Fibroblast of mammary gland (primary cell): ENCODE results near the gene ZNF76.
A peak's percentile ranks its signal among the peaks of the same experiment; 100 is the strongest.

ENCODE experiments used
- DNase-seq: peaks from one replicate; pipeline ENCODE4 v3.0.0-alpha.2; 2010; ENCODE audit warnings: low read depth
- H3K4me3 ChIP-seq: 2 replicates; pipeline ENCODE4 v1.5.1; 2011; ENCODE audit warnings: low read depth, mild to moderate bottlenecking, low read length, moderate library complexity; ENCODE audit not compliant: control insufficient read depth
- TF ChIP-seq, protein P1 (sequence below): conservative IDR thresholded peaks from 2 replicates; pipeline ENCODE4 v1.5.1; 2011; ENCODE audit warnings: low read depth, low read length, inconsistent platforms; ENCODE audit not compliant: control insufficient read depth, insufficient read depth

ZNF76 gene

DNA sequence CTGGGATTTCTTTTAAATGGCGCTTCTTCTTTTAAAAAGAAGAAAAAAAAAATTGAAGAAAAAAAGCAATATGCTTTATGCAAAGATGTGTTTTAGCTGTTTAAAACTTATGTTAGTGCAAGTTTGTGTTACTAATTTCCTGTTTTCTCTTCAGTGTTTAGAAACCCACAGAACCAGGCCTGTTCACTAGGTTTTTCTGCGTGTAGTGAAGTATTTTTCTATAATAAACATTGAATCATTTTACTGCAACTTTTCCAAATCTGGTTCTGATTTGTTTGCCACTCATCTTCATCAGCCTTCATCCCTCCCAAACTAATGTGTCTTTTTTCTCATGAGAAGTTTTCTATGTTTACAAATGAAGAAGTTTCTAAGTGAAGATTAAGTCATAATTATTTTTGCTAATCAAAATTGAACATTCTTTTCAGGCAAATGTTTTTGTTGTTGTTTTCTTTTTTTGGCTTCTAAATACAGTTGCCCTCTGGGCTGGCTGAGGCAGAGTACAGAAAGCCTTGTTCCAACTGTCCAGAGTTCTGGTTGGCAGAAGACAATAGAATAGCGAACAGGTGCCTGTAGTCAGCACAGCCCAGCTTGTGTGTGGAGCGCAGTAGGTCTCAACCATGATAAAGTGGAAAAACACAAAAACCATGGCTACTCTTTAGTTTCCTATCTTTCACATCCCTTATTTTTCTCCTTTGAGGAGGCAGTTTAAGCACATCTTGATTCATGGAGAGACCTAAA, 14.5 kb downstream of the ZNF76 start:
- TF ChIP-seq, protein P1, sequence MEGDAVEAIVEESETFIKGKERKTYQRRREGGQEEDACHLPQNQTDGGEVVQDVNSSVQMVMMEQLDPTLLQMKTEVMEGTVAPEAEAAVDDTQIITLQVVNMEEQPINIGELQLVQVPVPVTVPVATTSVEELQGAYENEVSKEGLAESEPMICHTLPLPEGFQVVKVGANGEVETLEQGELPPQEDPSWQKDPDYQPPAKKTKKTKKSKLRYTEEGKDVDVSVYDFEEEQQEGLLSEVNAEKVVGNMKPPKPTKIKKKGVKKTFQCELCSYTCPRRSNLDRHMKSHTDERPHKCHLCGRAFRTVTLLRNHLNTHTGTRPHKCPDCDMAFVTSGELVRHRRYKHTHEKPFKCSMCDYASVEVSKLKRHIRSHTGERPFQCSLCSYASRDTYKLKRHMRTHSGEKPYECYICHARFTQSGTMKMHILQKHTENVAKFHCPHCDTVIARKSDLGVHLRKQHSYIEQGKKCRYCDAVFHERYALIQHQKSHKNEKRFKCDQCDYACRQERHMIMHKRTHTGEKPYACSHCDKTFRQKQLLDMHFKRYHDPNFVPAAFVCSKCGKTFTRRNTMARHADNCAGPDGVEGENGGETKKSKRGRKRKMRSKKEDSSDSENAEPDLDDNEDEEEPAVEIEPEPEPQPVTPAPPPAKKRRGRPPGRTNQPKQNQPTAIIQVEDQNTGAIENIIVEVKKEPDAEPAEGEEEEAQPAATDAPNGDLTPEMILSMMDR, result no peak
- DNase-seq, result peak; percentile 45
- H3K4me3 ChIP-seq, result no peak overlapping the region

DNA sequence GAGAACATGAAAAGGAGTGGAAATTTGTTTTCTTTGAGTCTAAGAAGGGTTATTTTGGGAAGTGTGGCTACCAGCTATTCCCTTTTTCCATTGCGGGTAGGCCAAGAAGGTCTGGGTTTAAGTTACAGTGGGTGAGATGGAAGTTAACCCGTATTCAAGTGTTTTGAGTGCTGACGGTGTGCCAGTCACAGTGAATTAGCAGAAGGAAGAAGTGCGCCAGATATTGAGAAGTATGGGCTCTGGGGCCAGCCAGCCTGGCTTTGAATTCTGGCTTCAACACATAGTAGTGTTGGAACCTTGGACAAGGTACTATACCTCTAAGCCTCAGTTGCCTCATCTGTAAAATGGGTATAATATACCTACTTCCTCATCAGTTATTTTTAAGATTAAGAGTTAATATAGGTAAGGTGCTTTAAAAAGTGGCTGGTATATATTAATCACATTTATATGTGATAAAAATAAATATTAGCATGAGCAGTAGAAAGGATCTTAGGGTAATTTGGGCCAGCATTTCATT, 16.3 kb downstream of the ZNF76 start:
- no peak overlapping the region for H3K4me3 ChIP-seq
- DNase-seq, result no peak
- TF ChIP-seq, protein P1, result no peak

DNA sequence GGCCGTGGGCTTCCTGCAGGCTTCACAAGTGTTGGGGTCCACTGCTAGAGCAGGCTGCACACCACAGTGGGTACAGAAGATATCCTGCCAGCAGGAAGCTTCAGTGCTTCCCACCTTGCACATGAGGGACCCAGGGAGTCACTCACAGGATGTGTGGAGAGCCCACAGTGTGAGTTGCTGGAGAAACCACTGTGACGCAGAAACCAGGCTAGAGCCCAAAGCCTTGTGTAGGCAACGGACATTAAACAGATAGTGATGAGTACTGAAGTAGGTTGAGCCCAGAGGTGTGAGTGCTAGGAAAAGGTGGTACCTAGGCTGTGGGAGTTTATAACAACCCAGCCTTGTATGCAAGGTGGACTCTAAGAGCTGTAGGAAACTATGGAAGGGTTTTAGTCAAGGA, 19.2 kb downstream of the ZNF76 start:
- no peak for DNase-seq
- TF ChIP-seq, protein P1, result no peak
- H3K4me3 ChIP-seq, result no peak overlapping the region

DNA sequence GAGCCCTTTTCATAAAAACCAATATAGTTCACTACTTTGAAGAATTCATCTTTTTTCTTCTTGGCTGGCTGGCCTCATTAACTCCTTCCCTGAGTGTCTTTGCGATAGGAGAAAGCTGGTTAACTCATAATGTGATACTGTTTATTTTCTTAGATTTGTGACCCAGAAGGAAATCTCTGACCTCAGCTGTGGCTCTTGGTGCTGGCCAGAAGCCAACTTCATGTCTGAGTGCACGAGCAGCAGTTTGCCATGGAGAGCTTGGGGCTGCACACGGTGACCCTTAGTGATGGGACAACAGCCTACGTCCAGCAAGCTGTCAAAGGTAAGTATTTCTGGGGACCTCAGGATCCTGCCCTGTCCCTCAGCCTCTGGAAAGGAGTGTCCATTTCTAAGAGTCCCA, 21.4 kb downstream of the ZNF76 start:
- no peak for DNase-seq
- TF ChIP-seq, protein P1, result no peak
- no peak overlapping the region for H3K4me3 ChIP-seq

DNA sequence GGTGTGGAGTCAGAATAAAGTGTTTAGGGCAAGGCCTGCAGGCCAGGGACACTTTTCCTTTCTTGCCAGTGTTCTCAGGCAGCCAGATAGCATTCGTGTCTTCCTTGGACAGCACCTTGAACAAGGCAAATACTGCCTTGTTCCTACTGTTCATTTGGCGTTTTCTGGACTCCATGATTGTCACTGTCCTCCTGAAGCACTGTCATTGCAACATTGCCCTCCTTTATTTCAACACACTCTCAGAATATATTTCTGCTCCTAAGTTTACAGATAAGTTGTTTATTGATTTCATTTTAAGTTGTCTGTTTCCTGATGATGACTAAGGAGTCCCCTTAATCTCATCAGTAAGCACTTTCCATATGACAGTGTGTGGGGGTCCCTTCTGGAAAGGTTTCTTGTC, 22.9 kb downstream of the ZNF76 start:
- no peak for DNase-seq
- H3K4me3 ChIP-seq, result no peak overlapping the region

DNA sequence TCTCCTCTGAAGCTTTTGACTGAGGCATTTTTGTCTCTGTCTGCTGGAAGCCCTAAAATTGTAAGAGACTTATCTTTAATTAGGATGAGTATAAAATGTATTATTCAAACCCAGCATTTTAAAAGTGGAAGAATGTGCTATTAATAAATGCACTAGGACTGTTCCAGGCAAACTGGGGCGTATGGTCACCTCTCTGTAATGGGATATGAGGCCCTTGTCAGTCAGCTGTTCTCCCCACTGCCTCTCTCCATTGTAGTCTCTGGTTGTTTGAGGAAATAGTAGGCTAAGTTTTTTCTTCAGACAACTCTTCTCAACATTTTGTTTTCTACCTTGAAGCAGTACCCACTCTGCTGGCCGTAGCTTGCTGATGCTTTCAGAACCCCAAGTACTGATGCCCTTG, 23.8 kb downstream of the ZNF76 start:
- TF ChIP-seq, protein P1, result no peak
- DNase-seq, result no peak
- no peak overlapping the region for H3K4me3 ChIP-seq

More for the DNA sequence above, 22.9 kb downstream of the ZNF76 start:
- TF ChIP-seq, protein P1, result no peak
